Esophagus mucosa (tissue), 1 donor: ENCODE results near the gene IFI6. TPM values are rescaled to one million over a fixed set of nuclear protein-coding genes. Genes with fewer than 3 reads are reported as not detected.
"Not testable (repeated sequence)": the region's sequence is repeated elsewhere in the genome, so short reads cannot be mapped to it uniquely, and the experiment has no call there.

Experiments used
- ATAC-seq: fragments of 200-7000 bp; cut with Tn5 transposase; one replicate; pipeline ENCODE4 v1.9.1; 2020
- total RNA-seq: library from RNA; stranded (reverse); gene quantifications from one replicate; pipeline ENCODE4 v1.2.4, GENCODE V29; 2023
- donor health status: DM: yes; HTN: yes; CAD: no.

Gene IFI6
- total RNA-seq, 1 donor from 2014 or later = 20.5 TPM

GRCh38 chr1:27626031-27626935 lies 45.7 kb downstream of the IFI6 start:
- peak; percentile 5 for ATAC-seq

GRCh38 chr1:27624467-27625178 lies 47.4 kb downstream of the IFI6 start:
- peak; percentile 11 for ATAC-seq

- no peak for ATAC-seq
These were observed 48.4 kb downstream of the IFI6 start for GRCh38 chr1:27623327-27624212.

GRCh38 chr1:27622828-27623227 lies 49.2 kb downstream of the IFI6 start:
- ATAC-seq = no peak

GRCh38 chr1:27621051-27621920 lies 50.7 kb downstream of the IFI6 start:
- ATAC-seq = no peak

- ATAC-seq = not testable (repeated sequence)
These were observed 52.1 kb downstream of the IFI6 start for GRCh38 chr1:27619782-27620438.

- no peak for ATAC-seq
These were observed 53.5 kb downstream of the IFI6 start for GRCh38 chr1:27618341-27619082.

GRCh38 chr1:27617420-27617819 lies 54.6 kb downstream of the IFI6 start:
- ATAC-seq = no peak

GRCh38 chr1:27616441-27616840 lies 55.6 kb downstream of the IFI6 start:
- ATAC-seq = no peak

Other genes with a start within 250 kb of the IFI6 start
- gene WASF2, start 182.0 kb downstream of the IFI6 start, total RNA-seq = 169 TPM
- gene AHDC1, start 68.0 kb downstream of the IFI6 start, total RNA-seq = 51.7 TPM
- gene FGR, start 37.0 kb downstream of the IFI6 start, total RNA-seq = 1.3 TPM
- gene FAM76A, start 53.8 kb upstream of the IFI6 start, total RNA-seq = 11.8 TPM
- 45.6 TPM for gene STX12, start 101.0 kb upstream of the IFI6 start, total RNA-seq
- 30.0 TPM for gene PPP1R8, start 158.6 kb upstream of the IFI6 start, total RNA-seq
- gene THEMIS2, start 200.4 kb upstream of the IFI6 start, total RNA-seq = 5.3 TPM
- gene RPA2, start 242.4 kb upstream of the IFI6 start, total RNA-seq = 18.8 TPM